ENCODE results near the gene TRPV3. TPM values are rescaled to one million over a fixed set of nuclear protein-coding genes. Genes with fewer than 3 reads are reported as not detected.

Gene TRPV3
- total and polyA plus RNA-seq, 3 donors from 2014 or later: 6.6 to 37.2 (median 19.8) TPM

- Histone ChIP-seq H3K27ac (no peak overlapping the region), H3K4me1 (peaks cover 42% of the 10 kb centered on the region), H3K36me3 (ENCODE audit: low read depth, missing control alignments) (no peaks in the 10 kb centered on the region), H3K9me3 (no peaks in the 10 kb centered on the region), H3K27me3 (no peaks in the 10 kb centered on the region), H3K4me3 (no peak overlapping the region)
- DNase-seq: no peak
- intact Hi-C loops (cut with DNase I; ENCODE audit: low total_unique reads): no loop called here
- WGBS, 2 donors: 92 to 94% methylated on average over 5 of the region's 5 CpGs
- TF ChIP-seq POLR2A (IDR thresholded peaks at IDR 0.05) (no peak), CTCF (IDR thresholded peaks at IDR 0.05) (no peak)
These were observed 23.9 kb downstream of the TRPV3 start for GRCh38 chr17:3533752-3534151.

GRCh38 chr17:3532859-3533142 is 24.8 kb downstream of the TRPV3 start:
- Histone ChIP-seq H3K9me3 (no peaks in the 10 kb centered on the region), H3K36me3 (ENCODE audit: low read depth, missing control alignments) (no peaks in the 10 kb centered on the region), H3K4me1 (peaks cover 48% of the 10 kb centered on the region), H3K27me3 (no peaks in the 10 kb centered on the region), H3K27ac (peak overlapping the region in 1 of 2 donors; percentile 80), H3K4me3 (no peak overlapping the region)
- TF ChIP-seq CTCF (IDR thresholded peaks at IDR 0.05) (no peak), POLR2A (IDR thresholded peaks at IDR 0.05) (no peak)
- intact Hi-C loops (cut with DNase I; ENCODE audit: low total_unique reads): no loop called here
- WGBS, 2 donors: 95% methylated on average over 10 of the region's 10 CpGs
- DNase-seq: no peak

GRCh38 chr17:3532106-3532858 is 25.3 kb downstream of the TRPV3 start:
- H3K4me1 ChIP-seq: peaks cover 48% of the 10 kb centered on the region
- TF ChIP-seq POLR2A (IDR thresholded peaks at IDR 0.05): no peak
- H3K9me3 ChIP-seq: no peaks in the 10 kb centered on the region
- H3K27ac ChIP-seq: peak overlapping the region in 1 of 2 donors; percentile 80
- intact Hi-C loops (cut with DNase I; ENCODE audit: low total_unique reads): no loop called here
- H3K4me3 ChIP-seq: no peak overlapping the region
- no peaks in the 10 kb centered on the region for H3K27me3 ChIP-seq
- 90 to 95% methylated on average over 28 to 36 of the region's 36 CpGs for WGBS, 2 donors
- H3K36me3 ChIP-seq (ENCODE audit: low read depth, missing control alignments): no peaks in the 10 kb centered on the region
- DNase-seq: no peak

- Histone ChIP-seq H3K27ac (peak overlapping the region; percentile 21 to 80), H3K36me3 (ENCODE audit: low read depth, missing control alignments) (no peaks in the 10 kb centered on the region), H3K27me3 (no peaks in the 10 kb centered on the region), H3K4me3 (no peak overlapping the region), H3K4me1 (peaks cover 46% of the 10 kb centered on the region), H3K9me3 (no peaks in the 10 kb centered on the region)
- intact Hi-C loops (cut with DNase I; ENCODE audit: low total_unique reads): no loop called here
- WGBS, 2 donors: 48 to 67% methylated on average over 5 to 21 of the region's 21 CpGs
- TF ChIP-seq POLR2A (IDR thresholded peaks at IDR 0.05) (no peak), CTCF (IDR thresholded peaks at IDR 0.05) (no peak)
- peak; percentile 94 for DNase-seq
These were observed 26.1 kb downstream of the TRPV3 start for GRCh38 chr17:3531266-3532101.
